ENCODE data around the gene PCDHA1.

The PCDHA1 gene

DNA sequence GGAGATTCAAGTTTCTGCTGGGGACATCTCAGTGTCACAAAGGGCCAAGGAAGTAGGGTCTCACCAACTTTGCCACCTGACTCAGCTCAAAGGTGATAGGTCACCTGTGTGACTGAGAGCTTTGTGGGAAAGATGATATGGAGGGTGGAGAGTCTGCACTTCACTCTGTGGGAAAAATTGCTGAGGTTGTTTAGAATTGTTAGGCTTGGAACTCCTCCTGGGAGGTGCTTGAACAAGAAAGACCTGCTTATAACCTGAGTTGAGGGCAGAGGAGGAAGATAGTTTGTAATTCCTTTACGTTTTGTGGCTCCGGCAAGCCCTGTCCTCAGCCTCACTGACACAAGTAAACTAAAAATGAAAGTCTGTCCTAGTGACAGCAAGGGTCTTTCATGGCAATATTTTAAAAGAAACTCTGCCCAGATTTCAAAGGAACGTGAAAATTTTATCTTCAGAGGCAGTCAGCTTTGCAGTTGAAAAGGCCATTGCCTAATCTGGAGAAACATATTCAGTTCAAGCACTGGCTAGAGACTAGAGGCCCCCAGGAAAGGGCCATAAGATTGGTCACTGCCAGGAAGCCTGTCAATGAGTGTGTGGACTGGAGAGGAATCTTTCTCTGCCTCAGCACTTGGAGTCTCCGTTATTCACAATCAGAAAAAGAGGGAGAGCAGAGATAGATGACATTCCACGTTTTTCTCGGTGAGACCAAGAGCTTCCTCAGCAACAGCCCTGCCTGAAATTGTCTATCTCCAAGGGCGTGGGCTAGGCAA lies 203.5 kb downstream of the PCDHA1 start:
- no peak overlapping the region for H3K4me3 ChIP-seq (ENCODE audit: low read depth, low read length)
- TF ChIP-seq CTCF (IDR thresholded peaks at IDR 0.05; ENCODE audit: insufficient read depth, low read depth, low read length, missing control alignments): no peak
- no peak for DNase-seq (ENCODE audit: low read depth)

DNA sequence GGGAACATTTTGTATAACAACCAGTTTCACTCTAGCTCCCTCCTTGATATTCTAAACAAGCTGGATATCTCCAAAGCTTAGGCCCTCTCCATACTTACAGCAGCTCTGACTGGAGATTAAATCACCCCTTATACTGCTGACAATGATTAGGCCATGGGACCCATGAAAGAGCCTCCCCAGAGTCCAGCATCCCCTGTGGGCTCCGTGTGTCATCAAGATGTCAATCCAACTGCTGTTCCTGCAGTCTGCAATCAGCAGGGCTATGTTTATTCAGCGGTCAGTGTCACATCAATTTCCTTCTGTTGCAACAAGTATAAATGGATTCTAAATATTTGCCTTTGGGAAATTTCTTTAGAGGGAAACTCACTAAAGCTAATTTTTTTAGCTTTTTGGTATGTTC lies 206.9 kb downstream of the PCDHA1 start:
- TF ChIP-seq CTCF (IDR thresholded peaks at IDR 0.05; ENCODE audit: insufficient read depth, low read depth, low read length, missing control alignments): no peak
- H3K4me3 ChIP-seq (ENCODE audit: low read depth, low read length): no peak overlapping the region
- DNase-seq (ENCODE audit: low read depth): no peak

DNA sequence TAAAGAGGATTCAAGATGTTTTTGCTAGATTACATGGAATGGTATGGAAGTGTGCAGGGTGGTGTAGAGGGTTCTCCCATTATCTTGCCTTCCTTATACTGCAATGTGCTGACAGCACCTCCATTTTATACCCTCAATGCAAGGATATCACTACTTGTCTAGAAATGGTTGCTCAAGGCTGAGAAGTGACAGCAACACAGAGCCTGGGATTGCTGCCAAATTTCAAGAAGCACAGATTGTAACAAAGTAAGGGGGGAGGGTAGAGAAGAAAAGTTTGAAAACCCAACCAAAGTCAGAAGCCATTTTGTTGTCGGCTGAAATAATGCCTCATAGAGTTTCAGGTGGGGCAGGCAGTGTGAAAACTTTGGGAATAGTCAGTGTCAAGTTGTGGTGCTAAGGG lies 210.1 kb downstream of the PCDHA1 start:
- H3K4me3 ChIP-seq (ENCODE audit: low read depth, low read length): no peak overlapping the region
- TF ChIP-seq CTCF (IDR thresholded peaks at IDR 0.05; ENCODE audit: insufficient read depth, low read depth, low read length, missing control alignments): no peak
- DNase-seq (ENCODE audit: low read depth): no peak

- DNase-seq (ENCODE audit: low read depth): no peak
- no peak overlapping the region for H3K4me3 ChIP-seq (ENCODE audit: low read depth, low read length)
- no peak for TF ChIP-seq CTCF (IDR thresholded peaks at IDR 0.05; ENCODE audit: insufficient read depth, low read depth, low read length, missing control alignments)
Measured at GRCh38 chr5:140998921-140999410, 213.0 kb downstream of the PCDHA1 start.

DNA sequence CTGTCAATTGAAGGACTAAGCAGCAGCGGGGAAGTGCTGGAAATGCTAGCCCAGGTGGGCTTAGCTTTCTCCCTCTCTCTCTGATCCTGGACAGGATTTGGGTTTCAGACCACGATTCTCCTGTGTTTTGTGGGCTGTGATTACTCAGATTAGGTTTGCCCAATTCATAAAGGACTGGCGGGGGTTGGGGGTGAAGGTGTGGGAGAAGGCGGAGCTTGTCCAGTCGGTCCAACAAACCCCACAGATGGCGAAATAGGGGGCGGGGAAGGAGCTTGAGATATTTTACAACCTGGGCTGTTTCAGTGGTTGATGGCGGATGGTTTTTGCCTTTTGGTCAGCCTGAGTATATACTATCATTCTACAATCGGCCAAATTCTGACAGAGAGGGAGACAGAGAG lies 215.5 kb downstream of the PCDHA1 start:
- H3K4me3 ChIP-seq (ENCODE audit: low read depth, low read length): no peak overlapping the region
- TF ChIP-seq CTCF (IDR thresholded peaks at IDR 0.05; ENCODE audit: insufficient read depth, low read depth, low read length, missing control alignments): no peak
- DNase-seq (ENCODE audit: low read depth): no peak

- H3K4me3 ChIP-seq (ENCODE audit: low read depth, low read length): no peak overlapping the region
- no peak for TF ChIP-seq CTCF (IDR thresholded peaks at IDR 0.05; ENCODE audit: insufficient read depth, low read depth, low read length, missing control alignments)
- DNase-seq (ENCODE audit: low read depth): no peak
Measured at GRCh38 chr5:141001844-141002604, 216.1 kb downstream of the PCDHA1 start.
